ENCODE measurements around the gene VIL1. TPM values are rescaled to one million over a fixed set of nuclear protein-coding genes. Genes with fewer than 3 reads are reported as not detected.

The VIL1 gene
- total RNA-seq, 1 donor from 2014 or later: not detected

DNA sequence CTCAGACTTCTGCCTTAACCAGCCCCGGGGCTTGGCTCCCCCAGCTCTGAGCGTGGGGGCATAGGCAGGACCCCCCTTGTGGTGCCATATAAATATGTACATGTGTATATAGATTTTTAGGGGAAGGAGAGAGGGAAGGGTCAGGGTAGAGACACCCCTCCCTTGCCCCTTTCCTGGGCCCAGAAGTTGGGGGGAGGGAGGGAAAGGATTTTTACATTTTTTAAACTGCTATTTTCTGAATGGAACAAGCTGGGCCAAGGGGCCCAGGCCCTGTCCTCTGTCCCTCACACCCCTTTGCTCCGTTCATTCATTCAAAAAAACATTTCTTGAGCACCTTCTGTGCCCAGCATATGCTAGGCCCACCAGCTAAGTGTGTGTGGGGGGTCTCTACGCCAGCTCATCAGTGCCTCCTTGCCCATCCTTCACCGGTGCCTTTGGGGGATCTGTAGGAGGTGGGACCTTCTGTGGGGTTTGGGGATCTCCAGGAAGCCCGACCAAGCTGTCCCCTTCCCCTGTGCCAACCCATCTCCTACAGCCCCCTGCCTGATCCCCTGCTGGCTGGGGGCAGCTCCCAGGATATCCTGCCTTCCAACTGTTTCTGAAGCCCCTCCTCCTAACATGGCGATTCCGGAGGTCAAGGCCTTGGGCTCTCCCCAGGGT lies 13.7 kb upstream of the VIL1 start:
- no peak for DNase-seq (ENCODE audit: low read depth, low spot score)

DNA sequence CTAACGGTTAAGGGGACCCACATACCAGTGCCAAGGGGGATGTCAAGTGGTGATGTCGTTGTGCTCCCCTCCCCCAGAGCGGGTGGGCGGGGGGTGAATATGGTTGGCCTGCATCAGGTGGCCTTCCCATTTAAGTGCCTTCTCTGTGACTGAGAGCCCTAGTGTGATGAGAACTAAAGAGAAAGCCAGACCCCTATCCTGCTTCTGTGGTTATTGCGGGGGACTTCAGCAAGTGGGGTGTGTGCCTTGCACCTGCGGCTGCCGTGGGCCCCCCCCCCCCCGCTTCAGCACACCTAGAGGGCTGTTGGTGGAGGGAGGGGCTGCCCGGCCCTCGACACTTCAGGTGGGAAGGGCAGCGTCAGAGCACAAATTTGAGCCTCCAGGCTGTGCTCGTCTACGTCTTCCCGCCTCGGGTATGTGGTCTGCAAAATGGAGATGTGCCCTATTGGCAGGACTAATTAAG lies 13.1 kb upstream of the VIL1 start:
- no peak for DNase-seq (ENCODE audit: low read depth, low spot score)

- DNase-seq (ENCODE audit: low read depth, low spot score): peak; percentile 75
Measured at GRCh38 chr2:218406209-218406948, 12.5 kb upstream of the VIL1 start.

DNA sequence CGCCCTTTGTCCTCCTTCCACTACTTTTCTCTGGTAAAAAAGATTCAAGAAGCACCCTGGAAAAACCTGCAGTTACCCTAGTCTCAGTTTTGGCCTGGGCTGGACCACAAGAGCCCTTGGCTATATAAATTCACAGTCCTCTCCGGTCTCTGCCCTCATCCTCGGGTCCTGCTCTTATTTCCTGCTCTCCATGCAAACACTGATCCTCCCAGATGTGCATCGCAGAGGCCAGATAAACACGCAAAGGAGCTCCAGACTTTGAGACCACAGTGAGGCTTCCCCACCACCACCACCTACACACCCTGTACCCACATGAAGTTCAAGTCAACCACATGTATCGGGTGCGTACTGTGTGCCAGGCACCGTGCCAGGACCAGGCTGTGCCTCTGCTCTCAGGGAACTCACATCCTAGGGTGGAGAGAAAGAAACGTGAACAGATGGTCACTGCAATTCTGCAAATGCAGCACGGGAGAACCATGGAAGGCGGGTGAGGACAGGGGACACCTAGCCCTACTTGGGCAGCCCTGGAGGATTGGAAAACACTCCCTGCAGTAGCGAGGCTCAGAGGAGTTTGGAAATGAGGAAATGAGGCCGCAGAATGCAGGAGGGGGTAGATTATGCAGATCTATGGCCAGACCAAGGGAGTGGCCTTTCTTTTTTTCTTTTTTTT lies 11.8 kb upstream of the VIL1 start:
- DNase-seq (ENCODE audit: low read depth, low spot score): no peak

- no peak for DNase-seq (ENCODE audit: low read depth, low spot score)
Measured at GRCh38 chr2:218407717-218408116, 11.2 kb upstream of the VIL1 start.

- DNase-seq (ENCODE audit: low read depth, low spot score): no peak
Measured at GRCh38 chr2:218418321-218418716, 604 bp upstream of the VIL1 start.

DNA sequence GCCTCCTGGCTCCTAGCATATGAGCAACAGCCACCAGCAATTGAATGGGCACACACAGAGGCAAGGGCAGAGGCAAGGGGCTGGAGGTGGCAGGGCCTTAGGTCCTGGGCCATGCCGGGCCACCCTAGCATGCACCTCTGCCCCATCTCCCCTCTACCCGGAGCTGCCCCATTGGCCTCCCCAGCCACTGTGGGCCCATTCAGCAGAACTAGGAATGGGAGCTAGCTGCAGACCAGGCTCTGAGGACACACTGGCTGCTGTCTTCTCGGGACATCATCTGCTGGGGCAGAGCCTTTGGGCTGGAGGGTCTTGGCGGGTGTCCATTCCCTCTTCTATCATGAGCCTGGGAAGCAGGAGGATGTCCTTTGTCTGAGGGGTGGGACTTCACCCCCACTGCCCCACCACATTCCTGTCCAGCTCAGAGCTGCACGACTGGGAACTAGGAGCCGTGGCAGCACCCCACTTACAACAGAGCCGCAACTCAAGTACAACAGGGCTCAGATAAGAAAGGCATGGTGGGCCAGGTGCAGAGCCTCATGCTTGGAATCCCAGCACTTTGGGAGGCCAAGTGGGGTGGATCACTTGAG lies 800 bp downstream of the VIL1 start:
- DNase-seq (ENCODE audit: low read depth, low spot score): no peak

- DNase-seq (ENCODE audit: low read depth, low spot score): no peak
Measured at GRCh38 chr2:218421027-218421426, 2.1 kb downstream of the VIL1 start.

DNA sequence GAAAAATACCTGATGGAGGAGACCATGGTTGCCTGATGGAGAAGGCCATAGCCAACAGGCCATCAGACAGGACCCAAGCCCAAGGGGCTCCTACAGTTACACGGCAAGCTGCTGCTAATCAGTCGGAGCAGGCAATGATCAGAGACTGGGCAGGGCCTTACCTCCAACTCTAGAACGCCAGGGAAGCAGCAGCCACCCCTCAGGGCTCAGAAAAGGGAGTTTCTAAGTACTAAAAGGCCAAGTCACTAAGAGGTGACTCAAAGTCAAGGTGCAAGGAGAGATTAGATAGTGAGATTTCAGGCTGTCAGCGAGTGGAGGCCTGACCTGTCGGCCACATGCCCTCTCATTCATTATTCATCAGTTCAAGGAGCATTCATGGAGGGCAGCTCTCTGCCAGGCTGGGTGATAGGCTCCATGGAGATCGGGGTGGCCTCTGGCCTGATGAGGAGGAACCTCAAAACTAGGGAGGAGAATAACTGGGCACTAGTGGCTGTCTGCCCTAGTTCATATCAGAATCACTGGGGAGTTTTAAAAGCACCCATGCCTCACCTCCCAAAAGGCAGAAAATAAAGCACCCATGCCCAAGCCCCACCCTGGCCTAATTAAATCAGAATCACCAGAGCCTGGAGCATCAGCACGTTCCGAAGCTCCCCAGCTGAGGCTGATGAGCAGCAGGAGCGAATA lies 3.6 kb downstream of the VIL1 start:
- DNase-seq (ENCODE audit: low read depth, low spot score): no peak

- DNase-seq (ENCODE audit: low read depth, low spot score): no peak
Measured at GRCh38 chr2:218423584-218423983, 4.7 kb downstream of the VIL1 start.

- DNase-seq (ENCODE audit: low read depth, low spot score): no peak
Measured at GRCh38 chr2:218425531-218425930, 6.6 kb downstream of the VIL1 start.

- DNase-seq (ENCODE audit: low read depth, low spot score): no peak
Measured at GRCh38 chr2:218427741-218428140, 8.8 kb downstream of the VIL1 start.

GRCh38 chr2:218428846-218429558 lies 10.1 kb downstream of the VIL1 start:
- no peak for DNase-seq (ENCODE audit: low read depth, low spot score)

DNA sequence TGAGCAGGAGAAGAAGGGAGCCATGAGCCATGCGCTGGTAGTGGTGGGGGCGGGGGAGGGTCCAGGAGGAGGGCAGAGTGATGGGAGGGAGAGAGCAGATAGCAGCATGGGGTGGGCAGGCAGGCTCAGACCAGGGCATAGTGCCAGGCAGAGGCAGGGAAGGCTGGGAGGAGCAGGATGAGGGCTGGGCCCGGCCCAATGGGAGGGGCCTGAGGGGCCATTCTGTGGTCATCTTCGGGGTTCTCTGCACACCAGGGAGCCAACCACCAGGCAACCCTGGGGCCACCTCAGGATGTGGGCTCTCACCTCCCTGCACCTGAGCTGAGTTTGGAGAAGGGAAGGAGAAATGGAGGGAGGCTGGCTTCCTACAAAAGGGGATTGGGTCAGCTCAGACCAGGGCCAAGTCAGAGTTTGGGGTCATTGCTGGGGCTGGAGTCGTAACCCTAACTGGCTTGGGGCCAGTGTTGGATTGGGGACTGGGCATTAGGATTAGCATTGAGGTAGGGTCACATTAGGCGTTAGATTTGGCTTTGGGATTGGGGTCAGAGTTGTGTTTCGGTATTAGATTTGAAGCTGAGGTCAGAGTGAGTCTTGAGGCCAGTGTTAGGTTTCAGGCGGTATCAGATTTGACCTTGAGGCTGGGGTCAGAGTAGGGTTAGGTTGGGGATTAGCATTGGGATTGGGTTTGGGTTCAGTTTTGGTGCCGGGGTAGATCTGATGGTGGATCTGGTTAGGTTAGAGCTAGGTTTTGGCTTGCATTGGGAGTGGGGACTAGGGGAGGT lies 11.2 kb downstream of the VIL1 start:
- DNase-seq (ENCODE audit: low read depth, low spot score): no peak

- no peak for DNase-seq (ENCODE audit: low read depth, low spot score)
Measured at GRCh38 chr2:218430721-218431120, 11.8 kb downstream of the VIL1 start.

GRCh38 chr2:218431878-218432277 lies 13.0 kb downstream of the VIL1 start:
- no peak for DNase-seq (ENCODE audit: low read depth, low spot score)

DNA sequence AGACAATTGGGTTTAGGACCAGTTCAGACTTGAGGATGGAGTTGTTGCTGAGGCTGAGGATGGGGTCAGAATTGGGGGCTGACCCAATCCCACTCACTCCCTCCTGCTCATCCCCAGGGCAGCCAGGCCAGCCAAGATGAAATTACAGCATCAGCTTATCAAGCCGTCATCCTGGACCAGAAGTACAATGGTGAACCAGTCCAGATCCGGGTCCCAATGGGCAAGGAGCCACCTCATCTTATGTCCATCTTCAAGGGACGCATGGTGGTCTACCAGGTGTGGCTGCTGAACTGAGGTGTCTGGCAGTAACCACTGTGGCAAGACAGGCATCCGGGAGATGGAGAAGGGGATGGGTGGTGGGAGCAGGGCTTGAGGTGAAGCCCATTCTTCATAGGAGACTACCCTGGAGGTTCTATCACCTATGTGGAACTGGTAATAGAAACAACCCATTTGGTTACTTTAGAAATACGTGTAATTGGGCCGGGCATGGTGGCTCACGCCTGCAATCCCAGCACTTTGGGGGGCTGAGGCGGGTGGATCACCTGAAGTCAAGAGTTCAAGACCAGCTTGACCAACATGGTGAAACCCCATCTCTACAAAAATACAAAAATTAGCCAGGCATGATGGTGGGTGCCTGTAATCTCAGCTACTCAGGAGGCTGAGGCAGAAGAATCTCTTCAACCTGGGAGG lies 13.9 kb downstream of the VIL1 start:
- no peak for DNase-seq (ENCODE audit: low read depth, low spot score)

- DNase-seq (ENCODE audit: low read depth, low spot score): no peak
Measured at GRCh38 chr2:218434456-218434855, 15.5 kb downstream of the VIL1 start.

Measured in pulmonary artery endothelial cell (primary cell).